Activated naive CD8-positive, alpha-beta T cell (primary cell): ENCODE results near the gene MTMR3.

Experiments
- H3K27ac Mint-ChIP-seq: one replicate; pipeline ENCODE4 v1.8.0; 2021; ENCODE audit warnings: mixed read lengths
- H3K27me3 Mint-ChIP-seq: one replicate; pipeline ENCODE4 v1.8.0; 2021; ENCODE audit warnings: mixed read lengths
- H3K36me3 Mint-ChIP-seq: one replicate; pipeline ENCODE4 v1.8.0; 2021; ENCODE audit warnings: mixed read lengths
- H3K4me1 Mint-ChIP-seq: one replicate; pipeline ENCODE4 v1.8.0; 2021; ENCODE audit warnings: low read depth, mixed read lengths
- H3K4me3 Mint-ChIP-seq: one replicate; pipeline ENCODE4 v1.8.0; 2021; ENCODE audit warnings: mild to moderate bottlenecking, mixed read lengths
- H3K9me3 Mint-ChIP-seq: one replicate; pipeline ENCODE4 v1.8.0; 2021; ENCODE audit warnings: low read depth, mixed read lengths

The MTMR3 gene

GRCh38 chr22:30005213-30005857 is 122.4 kb downstream of the MTMR3 start:
- Mint-ChIP-seq H3K4me1 (peaks cover 6% of the 10 kb centered on the region), H3K27me3 (no peaks in the 10 kb centered on the region), H3K36me3 (no peaks in the 10 kb centered on the region), H3K27ac (no peak overlapping the region), H3K9me3 (no peaks in the 10 kb centered on the region), H3K4me3 (no peak overlapping the region)

GRCh38 chr22:30007361-30007760 is 124.4 kb downstream of the MTMR3 start:
- Mint-ChIP-seq H3K9me3 (no peaks in the 10 kb centered on the region), H3K27me3 (no peaks in the 10 kb centered on the region), H3K4me1 (peaks cover 2% of the 10 kb centered on the region), H3K4me3 (no peak overlapping the region), H3K27ac (no peak overlapping the region), H3K36me3 (no peaks in the 10 kb centered on the region)

- H3K9me3 Mint-ChIP-seq: no peaks in the 10 kb centered on the region
- no peak overlapping the region for H3K4me3 Mint-ChIP-seq
- peaks cover 2% of the 10 kb centered on the region for H3K4me1 Mint-ChIP-seq
- no peaks in the 10 kb centered on the region for H3K36me3 Mint-ChIP-seq
- no peak overlapping the region for H3K27ac Mint-ChIP-seq
- H3K27me3 Mint-ChIP-seq: no peaks in the 10 kb centered on the region
Measured at GRCh38 chr22:30008401-30008800, 125.4 kb downstream of the MTMR3 start.

GRCh38 chr22:30009478-30009877 is 126.5 kb downstream of the MTMR3 start:
- Mint-ChIP-seq H3K4me3 (no peak overlapping the region), H3K9me3 (no peaks in the 10 kb centered on the region), H3K27me3 (no peaks in the 10 kb centered on the region), H3K36me3 (peaks cover 4% of the 10 kb centered on the region), H3K4me1 (peaks cover 2% of the 10 kb centered on the region), H3K27ac (no peak overlapping the region)

- Mint-ChIP-seq H3K27ac (no peak overlapping the region), H3K9me3 (no peaks in the 10 kb centered on the region), H3K36me3 (peaks cover 9% of the 10 kb centered on the region), H3K27me3 (no peaks in the 10 kb centered on the region), H3K4me1 (peaks cover 2% of the 10 kb centered on the region), H3K4me3 (no peak overlapping the region)
Measured at GRCh38 chr22:30010789-30011405, 127.9 kb downstream of the MTMR3 start.

- Mint-ChIP-seq H3K4me3 (no peak overlapping the region), H3K27ac (no peak overlapping the region), H3K4me1 (peaks cover 2% of the 10 kb centered on the region), H3K36me3 (peaks cover 9% of the 10 kb centered on the region), H3K9me3 (no peaks in the 10 kb centered on the region), H3K27me3 (no peaks in the 10 kb centered on the region)
Measured at GRCh38 chr22:30013201-30013600, 130.2 kb downstream of the MTMR3 start.

- Mint-ChIP-seq H3K27ac (no peak overlapping the region), H3K36me3 (peaks cover 11% of the 10 kb centered on the region), H3K9me3 (no peaks in the 10 kb centered on the region)
Measured at GRCh38 chr22:30014244-30014643, 131.3 kb downstream of the MTMR3 start.

GRCh38 chr22:30015229-30015797 is 132.3 kb downstream of the MTMR3 start:
- Mint-ChIP-seq H3K27me3 (no peaks in the 10 kb centered on the region), H3K4me3 (no peak overlapping the region), H3K27ac (no peak overlapping the region), H3K9me3 (no peaks in the 10 kb centered on the region), H3K4me1 (no peaks in the 10 kb centered on the region), H3K36me3 (peaks cover 13% of the 10 kb centered on the region)

More at GRCh38 chr22:30014244-30014643, 131.3 kb downstream of the MTMR3 start:
- no peaks in the 10 kb centered on the region for H3K27me3 Mint-ChIP-seq
- no peaks in the 10 kb centered on the region for H3K4me1 Mint-ChIP-seq
- H3K4me3 Mint-ChIP-seq: no peak overlapping the region

GRCh38 chr22:30015846-30016245 is 132.9 kb downstream of the MTMR3 start:
- Mint-ChIP-seq H3K4me3 (no peak overlapping the region), H3K36me3 (peaks cover 13% of the 10 kb centered on the region), H3K27me3 (no peaks in the 10 kb centered on the region), H3K4me1 (no peaks in the 10 kb centered on the region), H3K9me3 (no peaks in the 10 kb centered on the region), H3K27ac (no peak overlapping the region)

GRCh38 chr22:30016596-30016995 is 133.6 kb downstream of the MTMR3 start:
- Mint-ChIP-seq H3K36me3 (peaks cover 13% of the 10 kb centered on the region), H3K4me1 (no peaks in the 10 kb centered on the region), H3K4me3 (no peak overlapping the region), H3K9me3 (no peaks in the 10 kb centered on the region), H3K27me3 (no peaks in the 10 kb centered on the region), H3K27ac (no peak overlapping the region)

GRCh38 chr22:30017375-30018223 is 134.6 kb downstream of the MTMR3 start:
- H3K4me1 Mint-ChIP-seq: no peaks in the 10 kb centered on the region
- no peaks in the 10 kb centered on the region for H3K27me3 Mint-ChIP-seq
- H3K9me3 Mint-ChIP-seq: no peaks in the 10 kb centered on the region
- H3K36me3 Mint-ChIP-seq: peaks cover 13% of the 10 kb centered on the region
- H3K4me3 Mint-ChIP-seq: no peak overlapping the region
- H3K27ac Mint-ChIP-seq: no peak overlapping the region

GRCh38 chr22:30020511-30020910 is 137.5 kb downstream of the MTMR3 start:
- H3K4me3 Mint-ChIP-seq: no peak overlapping the region
- H3K36me3 Mint-ChIP-seq: peaks cover 18% of the 10 kb centered on the region
- no peak overlapping the region for H3K27ac Mint-ChIP-seq
- peaks cover 2% of the 10 kb centered on the region for H3K4me1 Mint-ChIP-seq
- H3K9me3 Mint-ChIP-seq: no peaks in the 10 kb centered on the region
- no peaks in the 10 kb centered on the region for H3K27me3 Mint-ChIP-seq

- Mint-ChIP-seq H3K36me3 (peaks cover 18% of the 10 kb centered on the region), H3K4me3 (no peak overlapping the region), H3K27ac (no peak overlapping the region), H3K27me3 (no peaks in the 10 kb centered on the region), H3K4me1 (peaks cover 2% of the 10 kb centered on the region), H3K9me3 (no peaks in the 10 kb centered on the region)
Measured at GRCh38 chr22:30021338-30021737, 138.4 kb downstream of the MTMR3 start.

- H3K36me3 Mint-ChIP-seq: peaks cover 18% of the 10 kb centered on the region
- H3K9me3 Mint-ChIP-seq: no peaks in the 10 kb centered on the region
- peaks cover 2% of the 10 kb centered on the region for H3K4me1 Mint-ChIP-seq
- no peaks in the 10 kb centered on the region for H3K27me3 Mint-ChIP-seq
- no peak overlapping the region for H3K27ac Mint-ChIP-seq
- no peak overlapping the region for H3K4me3 Mint-ChIP-seq
Measured at GRCh38 chr22:30021881-30022619, 139.1 kb downstream of the MTMR3 start.
